Lung (tissue), 12 donors: ENCODE data around the gene PGBD1. TPM values are rescaled to one million over a fixed set of nuclear protein-coding genes. Genes with fewer than 3 reads are reported as not detected.
A peak's percentile ranks its signal among the peaks of the same experiment; 100 is the strongest.

Experiments used
- ATAC-seq: fragments of 200-7000 bp; cut with Tn5 transposase; one replicate; pipeline ENCODE4 v1.9.1; 2020; ENCODE audit warnings: moderate number of reproducible peaks; ENCODE audit not compliant: insufficient read depth, low FRiP score
- DNase-seq, 3 donors: peaks; one replicate each; pipeline ENCODE4 v3.0.0-alpha.2; 2013 to 2017
- H3K27ac ChIP-seq, 2 donors: one replicate each; pipeline ENCODE4 v1.5.1; 2013; ENCODE audit warnings: mild to moderate bottlenecking in 2 of 2, moderate library complexity in 2 of 2, control low read depth in 1 of 2, inconsistent platforms in 1 of 2, low read depth in 1 of 2, low read length in 1 of 2
- H3K27me3 ChIP-seq, 3 donors: one replicate each; pipeline ENCODE4 v1.5.1; 2013; ENCODE audit warnings: low read length in 2 of 3; ENCODE audit not compliant: control insufficient read depth in 3 of 3, insufficient read depth in 3 of 3
- H3K36me3 ChIP-seq, 4 donors: one replicate each; pipeline ENCODE4 v1.5.1; 2013; ENCODE audit warnings: low read length in 4 of 4, mild to moderate bottlenecking in 1 of 4, moderate library complexity in 1 of 4; ENCODE audit not compliant: control insufficient read depth in 4 of 4, insufficient read depth in 4 of 4
- H3K4me1 ChIP-seq, 5 donors: one replicate each; pipeline ENCODE4 v1.5.1; 2013; ENCODE audit warnings: low read length in 5 of 5, mild to moderate bottlenecking in 2 of 5, moderate library complexity in 1 of 5; ENCODE audit not compliant: control insufficient read depth in 5 of 5, insufficient read depth in 5 of 5
- H3K4me3 ChIP-seq: one replicate; pipeline ENCODE4 v1.5.1; 2013; ENCODE audit warnings: mild to moderate bottlenecking, control low read depth, moderate library complexity
- H3K9ac ChIP-seq, 2 donors: one replicate each; pipeline ENCODE4 v1.5.1; 2013; ENCODE audit warnings: low read length in 2 of 2, control low read depth in 1 of 2; ENCODE audit not compliant: insufficient read depth in 1 of 2
- H3K9me3 ChIP-seq, 4 donors: one replicate each; pipeline ENCODE4 v1.5.1; 2013; ENCODE audit warnings: low read length in 3 of 4, mild to moderate bottlenecking in 1 of 4, moderate library complexity in 1 of 4; ENCODE audit not compliant: control insufficient read depth in 4 of 4, insufficient read depth in 3 of 4
- WGBS, 2 donors: extraction: QIAGEN DNeasy Blood & Tissue Kit; methylation state at CpG; one replicate each; pipeline ENCODE4 v1.1.7; 2013; 5-methylcytosine and 5-hydroxymethylcytosine counted together
- polyA plus RNA-seq, 2 donors: library from polyadenylated mRNA; stranded (reverse); fragments of 200-250 nt; gene quantifications; one replicate each; pipeline ENCODE4 v1.2.1, GENCODE V29; 2013
- total RNA-seq, 2 donors: library from RNA; depleted of rRNA in 1 of 2; stranded (reverse); fragments of >200 nt in 1 of 2; gene quantifications; one replicate each; pipeline ENCODE4 v1.2.1, GENCODE V29; 2014 to 2021
- TF ChIP-seq, protein P1 (sequence below): IDR thresholded peaks from 2 replicates; pipeline ENCODE4 v1.5.1; 2012; ENCODE audit warnings: mild to moderate bottlenecking; ENCODE audit errors: control extremely low read depth, extremely low read depth
- donor health status: control.
- donor health status: control.
- donor health status: Bipolar disorder and iron deficiency.
- donor health status: healthy.
- donor health status: DM: yes; HTN: yes; CAD: no.

PGBD1 gene
- total and polyA plus RNA-seq, 4 donors, result 1.8 to 5.8 (median 3.1) TPM

DNA sequence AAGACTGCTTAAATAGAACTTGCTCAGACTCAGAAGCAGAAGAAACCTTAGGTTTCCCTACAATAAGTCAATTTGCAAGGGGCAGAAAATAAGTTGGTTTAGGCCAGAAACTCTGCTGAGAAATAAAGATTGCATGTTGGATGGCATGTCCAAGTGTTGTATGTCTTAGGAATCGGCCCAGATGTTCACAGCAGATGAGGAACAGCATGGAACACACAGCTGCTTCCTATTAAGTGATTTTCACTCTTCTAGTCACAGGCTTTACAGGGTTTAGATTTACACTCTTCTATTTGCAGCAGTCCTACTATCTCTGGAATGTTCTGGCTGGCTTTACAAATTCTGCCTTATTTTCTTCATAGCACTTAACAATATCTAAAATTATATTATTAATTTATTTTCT lies 32.5 kb upstream of the PGBD1 start:
- no peaks in the 10 kb centered on the region for H3K9me3 ChIP-seq
- H3K36me3 ChIP-seq, result peaks cover 14 to 29% (median 24%) of the 10 kb centered on the region in 4 donors
- H3K27me3 ChIP-seq, result no peaks in the 10 kb centered on the region
- no peak overlapping the region for H3K9ac ChIP-seq
- DNase-seq (no peak), ATAC-seq (no peak)
- TF ChIP-seq, protein P1, sequence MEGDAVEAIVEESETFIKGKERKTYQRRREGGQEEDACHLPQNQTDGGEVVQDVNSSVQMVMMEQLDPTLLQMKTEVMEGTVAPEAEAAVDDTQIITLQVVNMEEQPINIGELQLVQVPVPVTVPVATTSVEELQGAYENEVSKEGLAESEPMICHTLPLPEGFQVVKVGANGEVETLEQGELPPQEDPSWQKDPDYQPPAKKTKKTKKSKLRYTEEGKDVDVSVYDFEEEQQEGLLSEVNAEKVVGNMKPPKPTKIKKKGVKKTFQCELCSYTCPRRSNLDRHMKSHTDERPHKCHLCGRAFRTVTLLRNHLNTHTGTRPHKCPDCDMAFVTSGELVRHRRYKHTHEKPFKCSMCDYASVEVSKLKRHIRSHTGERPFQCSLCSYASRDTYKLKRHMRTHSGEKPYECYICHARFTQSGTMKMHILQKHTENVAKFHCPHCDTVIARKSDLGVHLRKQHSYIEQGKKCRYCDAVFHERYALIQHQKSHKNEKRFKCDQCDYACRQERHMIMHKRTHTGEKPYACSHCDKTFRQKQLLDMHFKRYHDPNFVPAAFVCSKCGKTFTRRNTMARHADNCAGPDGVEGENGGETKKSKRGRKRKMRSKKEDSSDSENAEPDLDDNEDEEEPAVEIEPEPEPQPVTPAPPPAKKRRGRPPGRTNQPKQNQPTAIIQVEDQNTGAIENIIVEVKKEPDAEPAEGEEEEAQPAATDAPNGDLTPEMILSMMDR, result no peak
- H3K4me3 ChIP-seq, result no peak overlapping the region
- WGBS, 2 donors, result 78 to 80% methylated on average over 1 of the region's 1 CpG
- no peak overlapping the region for H3K27ac ChIP-seq
- H3K4me1 ChIP-seq, result peaks cover 5 to 11% (median 8%) of the 10 kb centered on the region in 5 donors

DNA sequence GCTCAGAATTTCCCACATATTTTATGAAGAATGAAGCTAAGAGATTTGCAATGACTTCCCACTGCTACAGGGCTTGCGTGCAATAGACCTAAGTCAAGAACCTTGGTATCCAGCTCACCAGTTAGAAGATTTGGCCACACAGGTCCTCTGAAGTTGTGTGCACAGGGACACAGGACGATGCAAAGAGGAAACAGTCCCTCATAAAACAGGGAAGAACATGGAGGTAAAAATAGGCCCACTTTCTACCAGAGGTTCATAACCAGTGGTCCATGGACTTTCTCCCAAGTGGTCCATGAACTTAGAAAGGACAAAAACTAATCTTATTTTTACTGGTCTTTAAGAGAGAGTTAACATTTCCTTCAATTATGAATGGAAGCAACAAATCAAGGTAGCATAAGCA lies 30.6 kb upstream of the PGBD1 start:
- TF ChIP-seq, protein P1, result no peak
- H3K4me3 ChIP-seq, result no peak overlapping the region
- H3K9ac ChIP-seq, result no peak overlapping the region
- DNase-seq, result no peak
- ATAC-seq, result no peak
- H3K36me3 ChIP-seq, result peaks cover 7 to 17% (median 16%) of the 10 kb centered on the region in 4 donors
- peaks cover 0 to 4% (median 0%) of the 10 kb centered on the region in 3 donors for H3K27me3 ChIP-seq
- WGBS, 2 donors, result 62 to 67% methylated on average over 2 of the region's 2 CpGs
- H3K27ac ChIP-seq, result no peak overlapping the region
- no peaks in the 10 kb centered on the region for H3K9me3 ChIP-seq
- peaks cover 5 to 11% (median 11%) of the 10 kb centered on the region in 5 donors for H3K4me1 ChIP-seq

DNA sequence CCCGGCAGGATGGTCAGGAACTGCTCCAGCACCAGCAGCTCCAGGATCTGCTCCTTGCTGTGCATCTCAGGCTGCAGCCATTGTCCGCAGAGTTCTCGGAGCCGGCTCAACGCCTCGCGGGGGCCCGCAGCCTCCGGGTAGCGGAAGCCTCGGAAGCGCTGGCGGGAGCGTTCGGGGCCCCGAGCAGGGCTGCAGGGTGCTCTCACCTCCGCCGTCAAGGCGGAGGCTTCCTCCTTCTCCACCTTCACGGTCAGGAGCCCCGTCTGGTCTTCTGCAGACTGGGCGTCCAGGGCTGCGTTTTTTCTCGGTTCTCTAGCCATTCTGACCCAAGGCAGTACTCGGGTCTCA lies 29.7 kb upstream of the PGBD1 start:
- ATAC-seq (no peak), DNase-seq (no peak)
- H3K36me3 ChIP-seq, result peaks cover 0 to 12% (median 8%) of the 10 kb centered on the region in 4 donors
- peaks cover 5 to 11% (median 11%) of the 10 kb centered on the region in 5 donors for H3K4me1 ChIP-seq
- H3K27ac ChIP-seq, result peak overlapping the region; percentile 34 to 68
- H3K4me3 ChIP-seq, result peak overlapping the region; percentile 82
- H3K27me3 ChIP-seq, result peaks cover 0 to 4% (median under 1%) of the 10 kb centered on the region in 3 donors
- peak overlapping the region; percentile 58 to 77 for H3K9ac ChIP-seq
- WGBS, 2 donors, result 0 to 1% methylated on average over 22 to 25 of the region's 25 CpGs
- no peaks in the 10 kb centered on the region for H3K9me3 ChIP-seq
- TF ChIP-seq, protein P1, result no peak
